GM18508 (cell line): ENCODE data around the gene MMP28.

Experiments
- ATAC-seq: cut with Tn5 transposase; IDR thresholded peaks from one replicate; pipeline ENCODE4 v1.9.1; 2021; ENCODE audit warnings: moderate number of reproducible peaks; ENCODE audit not compliant: insufficient read depth, unreplicated experiment

The MMP28 gene

DNA sequence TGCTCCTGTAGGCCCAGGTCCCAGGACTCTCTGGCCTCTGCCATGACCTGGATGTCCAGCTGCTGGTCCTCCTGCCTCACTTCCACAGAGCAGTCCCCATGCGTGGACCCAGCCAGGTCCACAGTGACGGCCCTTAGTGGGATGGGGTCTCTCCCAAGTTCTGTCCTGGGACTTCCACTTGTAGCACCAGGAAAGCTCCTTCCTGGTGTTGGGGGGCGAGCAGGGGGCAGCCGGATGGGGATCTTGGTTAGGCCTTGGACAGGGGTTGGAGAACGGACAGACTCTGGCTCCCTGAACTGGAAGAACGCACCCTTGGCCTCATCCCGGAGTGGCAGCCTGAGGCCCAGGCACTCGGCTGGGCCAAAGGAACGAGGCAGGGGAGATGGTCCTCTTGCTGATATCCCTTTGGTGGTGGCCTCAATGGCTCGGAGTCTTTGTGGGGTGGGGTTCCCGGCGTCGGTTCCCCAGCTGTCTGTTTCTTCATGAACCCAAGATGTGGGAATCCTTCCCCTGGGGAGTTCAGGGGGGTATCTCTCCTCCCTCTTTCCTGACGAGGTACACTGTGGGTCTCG, 49.6 kb downstream of the MMP28 start:
- no peak for ATAC-seq

DNA sequence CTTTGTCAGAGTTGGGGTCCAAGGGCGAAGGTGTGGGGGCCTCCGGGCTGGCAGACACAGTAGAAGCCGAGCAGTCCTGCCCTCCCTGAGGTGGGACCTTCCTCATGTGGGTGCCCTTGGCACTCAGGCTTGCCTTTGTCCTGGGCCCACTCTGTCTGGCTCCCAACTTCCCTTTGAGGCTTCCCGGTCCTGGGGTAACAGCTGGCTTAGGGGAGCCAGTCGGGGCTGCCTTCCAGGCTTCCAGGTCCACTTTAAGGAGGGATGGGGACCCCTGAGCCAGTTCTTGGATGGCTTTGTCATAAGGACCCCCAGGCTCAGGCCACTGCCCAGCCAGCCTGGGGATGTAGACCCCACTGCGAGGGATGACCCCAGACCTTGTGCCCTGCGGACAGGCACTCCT, 50.2 kb downstream of the MMP28 start:
- no peak for ATAC-seq

DNA sequence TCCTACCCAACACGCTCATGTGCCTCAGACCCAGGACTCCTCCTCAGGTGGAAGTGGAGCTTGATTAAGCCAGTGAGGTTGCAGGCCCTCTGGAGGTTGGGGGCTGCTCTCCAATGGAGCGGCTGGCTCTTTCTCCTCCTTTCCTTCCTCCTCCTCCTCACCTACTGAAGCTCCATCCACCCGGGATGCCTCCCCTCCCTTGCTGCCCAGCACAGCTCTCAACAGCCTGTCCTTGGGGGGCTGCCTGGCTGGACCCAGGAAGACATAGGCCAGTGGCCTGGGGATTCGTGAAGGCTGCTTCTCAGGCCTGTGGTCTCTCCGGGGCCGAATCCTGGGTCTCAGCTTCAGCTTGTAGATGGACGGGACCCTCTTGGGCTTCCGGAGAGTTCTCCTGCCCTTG, 50.6 kb downstream of the MMP28 start:
- ATAC-seq = no peak

DNA sequence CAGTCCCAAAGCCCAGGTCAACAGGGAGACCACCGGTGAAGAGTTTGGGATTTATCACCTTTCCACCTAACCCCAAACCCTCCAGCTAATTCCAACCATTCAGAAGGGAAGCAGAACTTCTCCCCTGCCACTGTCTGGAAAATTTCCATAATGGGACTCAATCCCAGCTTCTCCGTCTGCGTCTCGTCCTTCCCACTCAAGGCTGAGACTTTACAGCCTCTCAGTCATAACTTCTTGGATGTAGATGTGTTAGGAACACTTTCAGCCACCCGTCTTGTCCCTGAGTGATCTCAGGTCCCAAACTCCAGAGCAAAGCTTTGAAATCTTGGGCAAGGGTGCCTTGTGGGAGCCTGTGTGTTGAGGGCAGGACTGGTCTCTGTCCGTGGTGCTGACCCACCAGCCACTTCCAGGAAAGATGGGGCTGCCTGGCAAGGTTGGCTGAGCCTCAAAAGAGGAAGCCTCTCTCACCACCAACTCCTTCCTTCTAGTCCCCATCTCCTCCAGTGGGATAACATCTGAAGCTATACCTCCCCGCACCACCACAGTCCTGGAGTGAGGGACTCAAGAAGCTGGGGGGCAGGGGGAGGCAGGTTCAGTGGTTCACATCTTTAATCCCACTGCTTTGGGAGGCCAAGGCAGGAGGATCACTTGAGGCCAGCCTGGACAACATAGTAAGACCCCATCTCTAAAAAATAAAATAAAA, 51.7 kb downstream of the MMP28 start:
- no peak for ATAC-seq

DNA sequence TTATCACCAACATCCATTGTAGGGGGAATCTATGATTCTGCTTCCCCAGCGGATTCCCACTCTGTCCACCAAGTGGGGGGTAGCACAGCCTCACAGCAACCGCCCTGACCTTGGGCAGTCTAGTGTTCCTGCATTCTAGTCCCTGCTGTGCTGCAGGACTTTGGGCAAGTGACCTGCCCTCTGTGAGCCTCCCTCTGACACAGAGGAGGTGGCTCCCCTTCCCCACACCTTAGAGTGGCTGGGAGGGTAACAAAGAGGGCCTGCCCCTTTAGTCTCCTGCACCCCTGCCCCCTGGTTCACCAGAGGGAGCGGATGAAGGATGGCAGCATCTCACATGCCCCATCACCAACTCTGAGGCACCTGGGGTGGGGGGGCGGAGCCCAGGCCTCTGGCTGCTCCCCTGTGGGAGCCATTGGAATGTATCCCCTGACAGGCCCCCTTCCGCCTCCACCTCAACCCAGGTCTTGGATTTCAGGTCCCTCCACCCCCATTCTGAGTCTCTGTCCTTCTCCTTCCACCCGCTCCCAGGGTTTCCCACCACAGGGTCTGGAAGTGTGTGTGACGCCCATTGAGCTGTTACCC, 52.5 kb downstream of the MMP28 start:
- ATAC-seq = no peak

DNA sequence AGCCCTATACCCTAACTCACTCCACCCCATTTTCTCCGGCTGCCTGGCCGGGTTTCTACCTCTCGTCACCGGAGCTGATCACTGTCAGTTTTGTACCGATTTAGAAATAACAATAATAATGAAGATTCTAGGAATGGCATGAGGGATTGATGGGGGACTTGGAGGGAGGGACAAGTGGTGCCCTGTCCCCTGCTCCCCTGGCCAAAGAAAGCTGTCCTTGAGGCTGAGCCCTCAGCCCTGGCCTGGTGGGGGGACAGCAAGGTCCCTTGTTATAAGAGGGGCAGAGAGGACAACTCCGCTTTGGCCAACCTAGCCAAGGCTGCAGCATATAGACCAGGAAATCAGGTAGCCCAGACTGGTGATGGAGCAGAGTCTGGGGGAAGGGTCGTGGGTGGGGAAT, 52.9 kb downstream of the MMP28 start:
- no peak for ATAC-seq

DNA sequence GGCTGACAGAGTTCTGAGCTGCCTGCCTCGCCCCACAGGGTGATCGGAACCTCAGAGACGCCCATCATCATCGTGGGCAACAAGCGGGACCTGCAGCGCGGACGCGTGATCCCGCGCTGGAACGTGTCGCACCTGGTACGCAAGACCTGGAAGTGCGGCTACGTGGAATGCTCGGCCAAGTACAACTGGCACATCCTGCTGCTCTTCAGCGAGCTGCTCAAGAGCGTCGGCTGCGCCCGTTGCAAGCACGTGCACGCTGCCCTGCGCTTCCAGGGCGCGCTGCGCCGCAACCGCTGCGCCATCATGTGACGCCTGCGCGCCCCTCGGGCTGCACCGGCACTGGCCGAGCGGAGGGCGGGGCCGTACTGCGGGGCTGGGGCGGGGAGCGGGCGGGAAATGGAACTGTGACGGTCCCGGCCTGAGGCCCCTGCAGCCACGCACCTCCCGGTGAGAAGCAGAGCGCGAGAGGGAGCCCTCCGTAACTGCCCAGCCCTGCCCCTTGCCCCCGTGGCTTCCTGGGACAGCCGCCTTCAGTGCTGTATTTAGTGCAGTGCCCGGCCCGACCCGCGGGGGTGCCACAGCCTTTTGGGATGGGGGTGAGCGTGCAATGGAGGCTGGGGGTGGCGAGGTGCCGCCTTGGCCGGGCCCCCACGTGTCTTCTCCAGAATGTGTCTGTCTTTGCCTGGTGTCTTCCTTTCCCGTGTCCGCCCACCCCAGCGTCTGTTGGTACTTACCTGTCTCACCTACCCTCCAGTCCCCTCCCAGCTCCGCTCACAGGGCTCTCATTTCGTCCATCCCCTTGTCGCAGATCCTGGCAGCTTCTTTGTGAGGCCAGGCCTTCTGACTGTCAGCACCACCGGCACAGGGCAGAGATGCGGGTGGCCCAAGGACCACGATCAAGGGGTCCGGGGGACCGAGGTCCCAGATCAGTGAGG, 54.2 kb downstream of the MMP28 start:
- no peak for ATAC-seq

DNA sequence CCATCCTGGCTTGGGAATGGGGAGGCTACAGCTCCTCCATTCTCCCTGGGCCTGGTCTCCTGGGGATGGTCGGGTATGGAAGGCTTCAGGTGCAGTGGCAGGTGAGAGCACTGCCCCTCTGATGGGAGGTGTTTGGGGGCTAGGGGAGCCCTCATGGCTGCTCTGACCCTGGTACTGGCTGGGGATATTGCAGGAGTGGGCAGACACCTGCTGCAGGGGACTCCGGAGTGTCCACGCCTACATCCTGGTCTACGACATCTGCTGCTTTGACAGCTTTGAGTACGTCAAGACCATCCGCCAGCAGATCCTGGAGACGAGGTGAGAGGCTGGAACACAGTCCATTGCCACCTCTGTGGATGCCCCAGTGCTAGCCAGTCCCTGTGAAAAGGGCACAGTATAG, 55.2 kb downstream of the MMP28 start:
- no peak for ATAC-seq

DNA sequence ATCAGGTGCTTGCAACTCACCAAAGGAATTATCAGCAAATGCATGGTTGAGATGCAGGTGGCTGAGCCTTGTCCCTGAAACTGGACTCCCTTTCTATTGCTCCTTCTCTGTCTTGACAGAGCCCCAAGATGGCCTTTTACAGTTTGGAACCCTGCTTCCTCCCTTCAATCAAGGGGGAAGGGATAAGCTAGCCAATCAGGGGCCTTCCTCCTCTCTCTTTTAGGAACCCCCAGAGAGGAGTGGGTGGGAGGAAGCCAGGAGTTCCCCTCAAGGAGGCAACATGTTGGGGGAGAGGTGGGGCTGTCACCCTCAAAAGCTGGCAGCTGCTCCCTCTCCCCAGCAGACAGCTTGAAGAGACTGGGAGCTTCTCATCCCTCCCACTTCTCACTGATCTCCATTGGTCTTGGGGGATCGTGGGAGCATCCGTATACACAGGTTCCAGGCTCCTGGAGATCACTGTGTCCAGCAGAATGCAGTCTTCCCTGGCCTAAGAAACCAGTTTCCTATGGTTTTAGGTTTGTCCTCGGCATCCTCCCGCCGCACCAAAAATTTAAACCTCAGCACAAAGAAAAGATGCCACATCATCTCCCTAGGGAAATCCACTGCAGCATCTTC, 56.8 kb downstream of the MMP28 start:
- no peak for ATAC-seq

DNA sequence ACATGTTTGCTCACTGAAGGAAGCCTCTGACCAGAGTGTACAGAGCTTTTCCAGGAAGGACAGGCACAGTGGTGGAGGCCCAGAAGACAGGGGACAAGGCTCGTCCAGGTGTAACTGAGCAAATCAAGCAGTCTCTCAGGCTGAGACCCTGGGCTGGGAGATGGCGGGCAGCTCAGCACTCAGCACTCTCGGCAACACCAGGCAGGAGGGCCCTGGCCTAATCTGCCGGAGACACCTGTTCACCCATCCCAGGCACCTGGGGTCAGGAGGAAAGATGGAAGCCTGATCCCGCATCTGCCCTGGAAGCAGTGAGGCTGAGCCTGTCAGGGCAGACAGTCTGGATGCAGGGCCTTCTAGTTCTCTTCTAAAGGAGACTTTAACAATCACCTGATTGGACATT, 59.2 kb downstream of the MMP28 start:
- ATAC-seq = no peak

DNA sequence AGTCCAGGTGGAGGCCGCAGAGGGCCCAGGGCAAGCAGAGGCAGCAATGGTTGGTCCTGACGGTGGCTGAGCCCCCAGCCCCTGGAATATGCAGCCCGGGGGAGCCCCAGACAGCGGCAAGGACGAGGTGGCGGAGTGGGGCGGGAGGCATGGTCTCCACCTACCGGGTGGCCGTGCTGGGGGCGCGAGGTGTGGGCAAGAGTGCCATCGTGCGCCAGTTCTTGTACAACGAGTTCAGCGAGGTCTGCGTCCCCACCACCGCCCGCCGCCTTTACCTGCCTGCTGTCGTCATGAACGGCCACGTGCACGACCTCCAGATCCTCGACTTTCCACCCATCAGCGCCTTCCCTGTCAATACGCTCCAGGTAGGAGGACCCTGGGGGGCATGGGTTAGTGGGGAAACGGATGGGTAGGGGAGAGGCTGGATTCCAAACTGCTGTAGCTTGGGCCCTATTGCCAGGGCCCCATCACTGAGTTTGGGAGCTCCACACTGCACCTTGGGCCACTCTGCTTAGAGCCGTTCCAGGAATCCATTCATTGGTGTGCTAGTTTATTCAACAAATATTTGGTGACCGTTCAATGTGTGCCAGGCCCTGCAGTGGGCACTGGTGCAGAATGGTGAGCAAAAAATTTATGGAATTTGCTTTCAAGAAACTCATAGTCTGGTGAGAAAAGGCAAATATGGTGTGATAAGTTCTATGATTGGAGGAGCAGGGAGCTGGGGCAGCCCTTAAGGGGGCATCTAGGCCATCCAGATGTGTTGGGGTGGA, 60.2 kb downstream of the MMP28 start:
- ATAC-seq = no peak

DNA sequence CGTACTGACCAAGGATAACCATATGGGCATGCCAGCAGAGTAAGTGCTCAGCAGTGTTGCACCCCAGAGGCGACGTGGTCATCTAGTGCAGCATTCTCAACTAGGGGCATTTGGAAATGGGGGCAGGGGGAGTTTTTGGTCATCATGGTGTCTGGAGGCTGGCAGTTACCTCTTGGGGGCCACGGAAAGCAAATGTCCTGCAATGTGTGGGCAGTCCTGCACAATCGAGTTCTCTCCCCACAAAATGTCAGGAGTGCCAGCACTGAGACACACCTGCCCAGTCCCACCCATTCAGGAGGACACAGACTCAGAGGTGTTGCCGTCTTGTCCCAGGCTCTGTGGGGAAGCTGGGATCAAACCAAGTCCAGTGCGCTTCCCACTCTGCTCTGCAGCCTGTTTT, 61.0 kb downstream of the MMP28 start:
- ATAC-seq = no peak

DNA sequence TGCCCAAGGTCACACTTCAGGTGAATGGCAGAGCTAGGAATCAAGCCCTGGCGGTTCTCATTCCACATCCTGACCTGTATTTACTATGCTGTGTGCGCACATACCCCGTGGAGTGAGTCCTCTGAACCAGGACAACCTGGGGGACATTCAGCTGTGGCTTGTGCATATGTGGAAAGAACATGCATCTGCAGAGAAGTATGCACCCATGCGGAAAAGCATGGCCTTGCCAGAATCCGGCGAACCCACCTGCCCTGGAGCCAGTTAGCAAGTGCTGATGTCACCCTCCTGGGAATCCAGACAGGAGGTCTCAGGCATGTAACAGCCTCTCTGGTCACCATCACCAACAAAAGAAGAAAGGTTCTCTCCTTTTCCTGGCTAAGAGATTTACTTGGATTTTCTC, 62.1 kb downstream of the MMP28 start:
- no peak for ATAC-seq

DNA sequence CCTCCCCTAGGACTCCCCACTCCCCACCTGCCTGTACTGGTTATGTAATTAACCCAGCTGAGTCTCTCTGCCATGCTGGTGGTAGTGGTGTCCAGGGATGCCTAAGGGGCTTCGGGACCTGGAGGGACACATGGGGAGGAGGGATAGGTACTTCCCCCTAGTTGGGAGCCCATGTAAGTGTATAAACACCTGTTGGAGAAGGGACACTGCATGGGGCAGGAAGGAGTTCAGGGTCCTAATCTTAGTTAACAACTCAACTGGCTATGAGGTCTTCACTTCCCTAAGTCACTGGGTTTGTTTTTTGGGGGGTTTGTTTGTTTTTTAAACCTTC, 62.7 kb downstream of the MMP28 start:
- ATAC-seq = no peak

DNA sequence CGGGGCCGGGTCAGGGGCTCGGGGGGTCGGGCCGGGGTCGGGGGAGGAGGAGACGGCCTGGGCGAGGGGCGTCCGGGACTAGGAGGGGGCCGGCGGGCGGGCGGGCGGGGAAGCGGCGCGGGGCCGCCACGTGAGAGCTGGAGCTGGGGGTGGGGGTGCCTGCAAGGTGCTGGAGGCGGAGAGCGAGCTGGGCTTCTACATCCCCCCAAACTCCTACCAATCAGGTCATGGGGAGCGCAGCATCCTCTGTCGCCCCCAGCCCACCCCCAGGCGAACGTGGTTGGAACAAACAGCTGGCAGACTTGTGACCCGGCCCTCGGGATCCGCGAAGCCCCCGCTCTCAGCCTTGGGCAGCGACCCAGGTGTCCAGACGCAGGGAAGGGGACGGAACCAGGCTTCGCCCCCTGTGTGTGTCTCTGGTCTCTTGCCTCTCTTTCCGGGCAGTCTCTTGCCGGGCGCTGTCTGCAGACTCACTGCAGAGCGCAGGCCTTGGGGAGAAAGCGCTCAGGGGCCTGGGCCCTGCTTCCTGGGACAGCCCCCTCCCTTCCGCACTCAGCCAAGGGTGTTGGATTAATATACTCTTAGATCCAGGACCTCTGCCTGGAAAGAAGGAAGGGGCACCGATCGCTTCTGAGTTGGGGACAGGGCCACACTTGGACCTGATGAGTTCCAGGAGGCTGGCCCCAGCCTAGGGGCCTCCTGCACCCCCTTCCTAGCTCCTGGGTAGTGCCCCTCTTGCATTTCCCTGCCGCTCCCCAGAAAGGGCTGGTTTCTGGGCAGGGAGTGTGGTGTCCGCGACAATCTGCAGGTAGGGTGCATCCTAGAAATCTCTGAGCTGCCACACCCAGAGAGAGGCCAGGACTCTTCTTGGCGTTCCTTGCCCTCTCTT, 63.3 kb downstream of the MMP28 start:
- ATAC-seq = no peak

DNA sequence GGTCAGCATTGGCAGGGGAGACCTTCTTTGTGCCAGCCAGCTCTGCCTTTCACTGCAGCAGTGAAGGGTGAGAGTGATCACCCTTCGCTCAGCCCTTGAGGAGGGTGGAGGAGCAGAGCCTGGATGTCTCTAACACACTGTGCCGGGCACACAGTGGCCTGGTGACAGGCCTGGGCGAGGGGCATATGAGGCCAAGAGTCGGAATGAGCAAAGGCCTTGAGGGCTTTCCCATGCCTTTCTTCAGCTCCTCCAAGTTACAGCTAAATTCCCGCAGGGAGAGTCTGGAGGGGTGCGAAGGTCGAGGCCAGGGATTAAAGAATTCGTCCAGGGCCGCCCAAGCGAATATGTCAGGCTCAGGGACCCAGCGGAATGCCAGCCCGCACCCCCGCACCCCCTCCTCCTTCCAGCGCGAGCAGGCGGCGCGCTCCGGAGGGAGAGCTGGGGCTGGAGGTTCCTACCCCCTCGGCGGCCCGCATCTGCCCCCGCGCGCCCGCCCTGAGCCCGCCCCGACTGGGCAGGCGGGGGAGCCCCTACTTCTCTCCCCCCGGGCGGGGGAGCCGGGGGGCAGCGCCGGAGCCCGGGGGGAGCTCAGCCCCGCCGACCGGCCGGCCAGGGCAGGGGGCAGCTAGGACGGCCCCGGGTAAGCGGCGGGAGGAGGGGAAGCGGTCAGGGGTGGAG, 64.1 kb downstream of the MMP28 start, which contains the start of gene RASL10B:
Gene RASL10B (plus strand): TSS at position 401 of the 678 bp plus-strand sequence. CDS start 3,546 bp downstream, outside the sequence.
- ATAC-seq = no peak

DNA sequence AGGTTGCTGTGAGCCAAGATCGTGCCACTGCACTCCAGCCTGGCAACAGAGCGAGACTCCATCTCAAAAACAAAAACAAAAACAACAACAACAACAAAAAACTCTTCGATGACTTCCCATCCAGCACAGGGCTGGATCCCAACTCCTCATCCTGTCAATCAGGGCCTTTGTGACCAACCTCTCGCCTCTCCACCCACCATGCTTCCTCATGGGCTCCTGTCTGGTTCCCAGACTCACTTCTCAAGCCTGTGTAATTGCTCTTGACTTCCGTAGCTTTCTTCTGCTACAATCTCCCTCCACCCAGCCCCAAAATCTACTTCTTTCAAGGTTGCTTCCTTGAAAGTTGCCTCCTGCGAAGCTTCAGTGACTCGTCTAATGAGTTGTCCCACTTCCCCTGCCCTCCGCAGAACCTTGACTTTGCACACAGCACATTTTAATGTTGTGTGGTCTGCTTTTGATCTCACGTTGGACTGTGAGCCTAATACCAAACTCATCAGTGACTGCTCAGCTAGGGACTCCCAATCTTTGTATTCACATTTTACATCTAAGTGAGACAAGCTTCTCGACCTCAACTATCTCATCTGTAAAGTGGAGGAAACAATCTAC, 64.9 kb downstream of the MMP28 start:
- ATAC-seq = no peak

DNA sequence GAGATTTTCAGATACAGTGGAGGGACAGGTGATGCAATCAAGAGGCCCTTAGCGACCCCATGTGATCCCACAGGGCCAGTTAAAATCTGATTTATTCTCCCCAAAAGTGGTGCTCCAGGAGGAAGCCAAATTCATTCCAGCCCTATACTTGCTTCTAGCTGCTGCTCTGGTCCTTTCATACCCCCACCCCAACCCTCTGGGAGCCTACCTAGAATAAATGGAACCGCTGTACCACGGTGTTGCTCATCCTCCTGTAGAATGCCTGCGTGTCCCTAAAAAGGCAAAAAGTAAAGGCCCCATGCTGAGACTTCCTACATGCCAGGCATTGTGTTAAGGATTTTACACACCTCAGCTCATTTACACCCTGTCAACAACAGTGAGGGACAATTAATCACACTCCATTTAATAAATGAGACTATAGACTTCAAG, 66.0 kb downstream of the MMP28 start:
- ATAC-seq = no peak
